HepG2 (cell line): Measurements from ENCODE around the gene AARSD1. TPM values are rescaled to one million over a fixed set of nuclear protein-coding genes. Genes with fewer than 3 reads are reported as not detected.

Experiments used
- HCFC1 ChIP-seq: fragments of 150-350 bp; IDR thresholded peaks from 2 replicates; pipeline ENCODE4 v1.6.1; 2014; ENCODE audit warnings: low read depth, low read length
- JARID2 ChIP-seq: sonication (generic); formaldehyde crosslinking; IDR thresholded peaks from 2 replicates; pipeline ENCODE4 v1.8.1; 2023; ENCODE audit warnings: missing genetic modification reagents, inconsistent platforms; ENCODE audit not compliant: insufficient replicate concordance
- MEIS1 ChIP-seq: sonication (generic); formaldehyde crosslinking; IDR thresholded peaks from 2 replicates; pipeline ENCODE4 v1.9.0; 2021; ENCODE audit warnings: mild to moderate bottlenecking, missing genetic modification reagents, moderate library complexity, borderline replicate concordance
- MLLT10 ChIP-seq: sonication (generic); formaldehyde crosslinking; IDR thresholded peaks from 2 replicates; pipeline ENCODE4 v1.4.0; 2020; ENCODE audit warnings: missing genetic modification reagents
- MXD3 ChIP-seq: IDR thresholded peaks from 2 replicates; pipeline ENCODE4 v1.6.1; 2016; ENCODE audit warnings: mild to moderate bottlenecking, missing biosample characterization, missing genetic modification reagents
- SETDB1 ChIP-seq: sonication (generic); formaldehyde crosslinking; IDR thresholded peaks from 2 replicates; pipeline ENCODE4 v1.5.1; 2020; ENCODE audit warnings: missing genetic modification reagents, mild to moderate bottlenecking, borderline replicate concordance
- SMAD3 ChIP-seq: sonication (generic); formaldehyde crosslinking; IDR thresholded peaks from 2 replicates; pipeline ENCODE4 v1.4.0; 2020; ENCODE audit warnings: missing genetic modification reagents
- ZBTB40 ChIP-seq, 2 experiments: fragments of 450-650 bp in 1 of 2; sonication (generic) in 1 of 2; formaldehyde crosslinking in 1 of 2; IDR thresholded peaks; 2 replicates each; pipeline versions ENCODE4 v1.6.1 to v1.8.0; 2016 to 2022; ENCODE audit warnings: antibody characterized with exemption in 1 of 2, mild to moderate bottlenecking in 1 of 2, missing genetic modification reagents in 1 of 2
- polyA plus RNA-seq, 8 experiments: library from polyadenylated mRNA; depleted of rRNA in 3 of 8; stranded (reverse) in 7 of 8; unstranded in 1 of 8; fragments of >200 nt; fragmentation: Illumina TruSeq in 4 of 8; extraction: Trizol in 4 of 8; gene quantifications; 2 replicates each; pipeline versions ENCODE4 v1.2.1 to v1.2.3, GENCODE V29; 2011 to 2016; ENCODE audit warnings: low read depth in 4 of 8, missing spikeins in 1 of 8, mixed read lengths in 1 of 8; ENCODE audit not compliant: insufficient read depth in 1 of 8
- total RNA-seq, 5 experiments: library from RNA; depleted of rRNA; stranded (reverse); fragments of >200 nt; fragmentation: Illumina TruSeq; extraction: Trizol; gene quantifications; 2 replicates each; pipeline ENCODE4 v1.2.3, GENCODE V29; 2016; ENCODE audit warnings: low read depth in 1 of 5
- TF ChIP-seq, protein P1 (sequence below): sonication (generic); formaldehyde crosslinking; IDR thresholded peaks from 2 replicates; pipeline ENCODE4 v1.4.0; 2020; ENCODE audit warnings: missing genetic modification reagents, borderline replicate concordance
- TF ChIP-seq, protein P2 (sequence below): IDR thresholded peaks from 2 replicates; pipeline ENCODE4 v1.6.1; 2016; ENCODE audit warnings: control low read depth
- TF ChIP-seq, protein P3 (sequence below): IDR thresholded peaks from 2 replicates; pipeline ENCODE4 v1.6.1; 2016; ENCODE audit warnings: missing biosample characterization, missing genetic modification reagents, low read depth

Gene AARSD1
- total and polyA plus RNA-seq, 2 of the 13 experiments (the other 11 are each of a cell fraction or from before 2014, with no cell fraction given) = 24.7 to 29.3 TPM

DNA sequence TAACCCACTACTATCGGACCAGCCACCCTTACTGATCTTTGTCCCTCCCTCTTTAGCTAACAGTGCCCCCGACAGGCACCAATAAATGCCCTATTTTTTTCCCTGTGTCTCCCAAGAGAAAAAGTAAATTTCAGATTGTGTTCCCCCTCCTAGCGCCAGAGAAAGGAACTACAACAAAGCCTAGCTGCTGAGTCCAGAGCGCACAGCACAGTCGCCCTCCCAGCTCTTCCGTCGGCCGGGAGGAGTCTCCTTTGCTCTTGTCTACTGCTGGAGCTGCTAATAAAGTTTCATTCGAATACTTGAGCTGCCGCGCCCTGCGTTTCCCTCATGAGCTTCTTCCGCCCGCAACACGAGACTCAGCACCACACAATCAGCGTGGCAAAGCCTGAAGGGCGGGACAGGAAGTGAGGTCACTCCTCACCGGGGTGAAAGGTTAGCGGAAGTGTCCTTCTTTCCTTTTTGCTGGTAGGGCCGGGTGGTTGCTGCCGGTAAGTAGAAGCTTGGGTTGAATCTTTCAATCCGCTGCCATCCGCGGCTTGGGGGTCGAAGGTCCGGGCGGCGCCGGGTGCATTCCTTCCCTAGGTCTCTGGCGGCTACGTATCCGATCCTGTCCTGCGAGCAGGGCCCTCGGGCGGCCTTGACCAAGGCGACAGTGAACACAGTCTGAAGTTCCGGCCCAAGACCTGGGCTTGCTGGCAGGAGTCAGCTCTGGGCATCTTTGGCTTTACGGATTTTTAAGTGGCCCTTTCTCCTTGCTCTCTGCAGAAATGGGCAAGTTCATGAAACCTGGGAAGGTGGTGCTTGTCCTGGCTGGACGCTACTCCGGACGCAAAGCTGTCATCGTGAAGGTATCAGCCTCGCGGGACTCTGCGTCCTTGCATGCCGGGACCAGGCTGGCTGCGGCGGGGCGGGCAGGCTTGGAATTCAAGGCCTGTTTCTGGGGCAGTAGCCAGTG lies 34.0 kb upstream of the AARSD1 start, which contains the start of gene RPL27 (continued):
- TF ChIP-seq, protein P1, sequence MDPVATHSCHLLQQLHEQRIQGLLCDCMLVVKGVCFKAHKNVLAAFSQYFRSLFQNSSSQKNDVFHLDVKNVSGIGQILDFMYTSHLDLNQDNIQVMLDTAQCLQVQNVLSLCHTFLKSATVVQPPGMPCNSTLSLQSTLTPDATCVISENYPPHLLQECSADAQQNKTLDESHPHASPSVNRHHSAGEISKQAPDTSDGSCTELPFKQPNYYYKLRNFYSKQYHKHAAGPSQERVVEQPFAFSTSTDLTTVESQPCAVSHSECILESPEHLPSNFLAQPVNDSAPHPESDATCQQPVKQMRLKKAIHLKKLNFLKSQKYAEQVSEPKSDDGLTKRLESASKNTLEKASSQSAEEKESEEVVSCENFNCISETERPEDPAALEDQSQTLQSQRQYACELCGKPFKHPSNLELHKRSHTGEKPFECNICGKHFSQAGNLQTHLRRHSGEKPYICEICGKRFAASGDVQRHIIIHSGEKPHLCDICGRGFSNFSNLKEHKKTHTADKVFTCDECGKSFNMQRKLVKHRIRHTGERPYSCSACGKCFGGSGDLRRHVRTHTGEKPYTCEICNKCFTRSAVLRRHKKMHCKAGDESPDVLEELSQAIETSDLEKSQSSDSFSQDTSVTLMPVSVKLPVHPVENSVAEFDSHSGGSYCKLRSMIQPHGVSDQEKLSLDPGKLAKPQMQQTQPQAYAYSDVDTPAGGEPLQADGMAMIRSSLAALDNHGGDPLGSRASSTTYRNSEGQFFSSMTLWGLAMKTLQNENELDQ (CRISPR knock-in tag) = peak; percentile 29; the same call in 1 of the 2 replicates
- TF ChIP-seq MLLT10 (CRISPR knock-in tag) (0 out of 2 replicates have a peak, but pooled peaks have one; percentile 34), HCFC1 (peak; percentile 83), MXD3 (CRISPR knock-in tag) (peak; percentile 91), JARID2 (no peak), MEIS1 (CRISPR knock-in tag) (peak; percentile 84), SETDB1 (no peak), SMAD3 (CRISPR knock-in tag) (peak; percentile 100), ZBTB40 (IDR thresholded peaks at IDR 0.05) (peak; percentile 100), ZBTB40 (CRISPR knock-in tag; IDR thresholded peaks at IDR 0.05) (peak; percentile 100)
- TF ChIP-seq, protein P2, sequence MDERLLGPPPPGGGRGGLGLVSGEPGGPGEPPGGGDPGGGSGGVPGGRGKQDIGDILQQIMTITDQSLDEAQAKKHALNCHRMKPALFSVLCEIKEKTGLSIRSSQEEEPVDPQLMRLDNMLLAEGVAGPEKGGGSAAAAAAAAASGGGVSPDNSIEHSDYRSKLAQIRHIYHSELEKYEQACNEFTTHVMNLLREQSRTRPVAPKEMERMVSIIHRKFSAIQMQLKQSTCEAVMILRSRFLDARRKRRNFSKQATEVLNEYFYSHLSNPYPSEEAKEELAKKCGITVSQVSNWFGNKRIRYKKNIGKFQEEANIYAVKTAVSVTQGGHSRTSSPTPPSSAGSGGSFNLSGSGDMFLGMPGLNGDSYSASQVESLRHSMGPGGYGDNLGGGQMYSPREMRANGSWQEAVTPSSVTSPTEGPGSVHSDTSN (CRISPR knock-in tag) = no peak; the same call in 1 of the 2 replicates
- TF ChIP-seq, protein P3, sequence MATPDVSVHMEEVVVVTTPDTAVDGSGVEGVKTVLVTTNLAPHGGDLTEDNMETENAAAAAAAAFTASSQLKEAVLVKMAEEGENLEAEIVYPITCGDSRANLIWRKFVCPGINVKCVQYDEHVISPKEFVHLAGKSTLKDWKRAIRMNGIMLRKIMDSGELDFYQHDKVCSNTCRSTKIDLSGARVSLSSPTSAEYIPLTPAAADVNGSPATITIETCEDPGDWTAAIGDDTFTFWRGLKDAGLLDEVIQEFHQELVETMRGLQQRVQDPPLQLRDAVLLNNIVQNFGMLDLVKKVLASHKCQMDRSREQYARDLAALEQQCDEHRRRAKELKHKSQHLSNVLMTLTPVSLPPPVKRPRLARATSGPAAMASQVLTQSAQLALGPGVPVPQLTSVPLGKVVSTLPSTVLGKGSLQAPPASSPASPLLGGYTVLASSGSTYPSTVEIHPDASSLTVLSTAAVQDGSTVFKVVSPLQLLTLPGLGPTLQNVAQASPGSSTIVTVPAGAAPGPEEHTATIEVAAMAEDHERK (CRISPR knock-in tag) = peak; percentile 84
